SK-N-SH treated with all-trans-retinoic acid at 6 μM for 48 hours (cell line): ENCODE measurements around the gene ABHD4.

ENCODE experiments used
- ARNTL ChIP-seq: fragments of 450-650 bp; formaldehyde crosslinking; IDR thresholded peaks from 2 replicates; pipeline ENCODE4 v1.5.0; 2020; ENCODE audit warnings: low read depth, mild to moderate bottlenecking, moderate library complexity, borderline replicate concordance
- GLIS3 ChIP-seq: fragments of 250-450 bp; sonication (Bioruptor Pico); IDR thresholded peaks from 2 replicates; pipeline ENCODE4 v1.5.0; 2020; ENCODE audit warnings: mild to moderate bottlenecking, moderate library complexity
- ISL1 ChIP-seq: fragments of 250-450 bp; sonication (Bioruptor Pico); IDR thresholded peaks from 2 replicates; pipeline ENCODE4 v2.1.2; 2022; ENCODE audit warnings: mild to moderate bottlenecking, moderate library complexity
- OSR1 ChIP-seq: fragments of 250-450 bp; sonication (Bioruptor Pico); IDR thresholded peaks from 2 replicates; pipeline ENCODE4 v1.8.0; 2022; ENCODE audit warnings: moderate library complexity, mild to moderate bottlenecking, inconsistent platforms
- RARB ChIP-seq: fragments of 250-450 bp; sonication (Bioruptor Pico); IDR thresholded peaks from 2 replicates; pipeline ENCODE4 v1.8.0; 2021; ENCODE audit warnings: mild to moderate bottlenecking, moderate library complexity
- ZFP30 ChIP-seq: fragments of 450-650 bp; formaldehyde crosslinking; IDR thresholded peaks from 2 replicates; pipeline ENCODE4 v1.5.0; 2022; ENCODE audit warnings: mild to moderate bottlenecking, moderate library complexity
- ZNF565 ChIP-seq: fragments of 450-650 bp; formaldehyde crosslinking; conservative IDR thresholded peaks from 2 replicates; pipeline ENCODE4 v1.5.0; 2020; ENCODE audit warnings: low read depth, mild to moderate bottlenecking, moderate library complexity
- TF ChIP-seq, protein P1 (sequence below): fragments of 250-450 bp; sonication (Bioruptor Pico); IDR thresholded peaks from 2 replicates; pipeline ENCODE4 v1.5.1; 2020; ENCODE audit warnings: low read depth, mild to moderate bottlenecking, moderate library complexity
- TF ChIP-seq, protein P2 (sequence below): fragments of 250-450 bp; sonication (Bioruptor Pico); IDR thresholded peaks from 2 replicates; pipeline ENCODE4 v1.8.0; 2020; ENCODE audit warnings: mild to moderate bottlenecking, moderate library complexity, borderline replicate concordance
- TF ChIP-seq, protein P3 (sequence below): fragments of 250-450 bp; sonication (Bioruptor Pico); IDR thresholded peaks from 2 replicates; pipeline ENCODE4 v1.8.0; 2021; ENCODE audit warnings: low read depth, mild to moderate bottlenecking, moderate library complexity, borderline replicate concordance
- TF ChIP-seq, protein P4 (sequence below): fragments of 250-450 bp; sonication (Bioruptor Pico); IDR thresholded peaks from 2 replicates; pipeline ENCODE4 v1.5.1; 2021; ENCODE audit warnings: mild to moderate bottlenecking, moderate library complexity

DNA sequence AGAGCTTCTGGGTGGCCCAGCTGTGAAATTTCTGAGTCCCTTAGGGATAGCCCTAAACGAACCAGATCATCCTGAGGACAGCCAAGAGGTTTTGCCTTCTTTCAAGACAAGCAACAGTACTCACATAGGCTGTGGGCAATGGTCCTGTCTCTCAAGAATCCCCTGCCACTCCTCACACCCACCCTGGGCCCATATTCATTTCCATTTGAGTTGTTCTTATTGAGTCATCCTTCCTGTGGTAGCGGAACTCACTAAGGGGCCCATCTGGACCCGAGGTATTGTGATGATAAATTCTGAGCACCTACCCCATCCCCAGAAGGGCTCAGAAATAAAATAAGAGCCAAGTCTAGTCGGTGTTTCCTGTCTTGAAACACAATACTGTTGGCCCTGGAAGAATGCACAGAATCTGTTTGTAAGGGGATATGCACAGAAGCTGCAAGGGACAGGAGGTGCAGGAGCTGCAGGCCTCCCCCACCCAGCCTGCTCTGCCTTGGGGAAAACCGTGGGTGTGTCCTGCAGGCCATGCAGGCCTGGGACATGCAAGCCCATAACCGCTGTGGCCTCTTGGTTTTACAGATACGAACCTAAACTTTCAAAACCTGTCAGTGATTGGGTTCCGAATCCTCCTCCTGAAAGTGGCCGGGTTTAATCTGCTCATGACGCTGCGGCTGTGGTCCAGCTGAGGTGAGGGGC lies 48.0 kb upstream of the ABHD4 start:
- TF ChIP-seq, protein P1, sequence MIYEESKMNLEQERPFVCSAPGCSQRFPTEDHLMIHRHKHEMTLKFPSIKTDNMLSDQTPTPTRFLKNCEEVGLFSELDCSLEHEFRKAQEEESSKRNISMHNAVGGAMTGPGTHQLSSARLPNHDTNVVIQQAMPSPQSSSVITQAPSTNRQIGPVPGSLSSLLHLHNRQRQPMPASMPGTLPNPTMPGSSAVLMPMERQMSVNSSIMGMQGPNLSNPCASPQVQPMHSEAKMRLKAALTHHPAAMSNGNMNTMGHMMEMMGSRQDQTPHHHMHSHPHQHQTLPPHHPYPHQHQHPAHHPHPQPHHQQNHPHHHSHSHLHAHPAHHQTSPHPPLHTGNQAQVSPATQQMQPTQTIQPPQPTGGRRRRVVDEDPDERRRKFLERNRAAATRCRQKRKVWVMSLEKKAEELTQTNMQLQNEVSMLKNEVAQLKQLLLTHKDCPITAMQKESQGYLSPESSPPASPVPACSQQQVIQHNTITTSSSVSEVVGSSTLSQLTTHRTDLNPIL (CRISPR knock-in tag) = no peak
- no peak for TF ChIP-seq ARNTL (CRISPR knock-in tag)
- no peak for TF ChIP-seq OSR1 (CRISPR knock-in tag)
- TF ChIP-seq, protein P2, sequence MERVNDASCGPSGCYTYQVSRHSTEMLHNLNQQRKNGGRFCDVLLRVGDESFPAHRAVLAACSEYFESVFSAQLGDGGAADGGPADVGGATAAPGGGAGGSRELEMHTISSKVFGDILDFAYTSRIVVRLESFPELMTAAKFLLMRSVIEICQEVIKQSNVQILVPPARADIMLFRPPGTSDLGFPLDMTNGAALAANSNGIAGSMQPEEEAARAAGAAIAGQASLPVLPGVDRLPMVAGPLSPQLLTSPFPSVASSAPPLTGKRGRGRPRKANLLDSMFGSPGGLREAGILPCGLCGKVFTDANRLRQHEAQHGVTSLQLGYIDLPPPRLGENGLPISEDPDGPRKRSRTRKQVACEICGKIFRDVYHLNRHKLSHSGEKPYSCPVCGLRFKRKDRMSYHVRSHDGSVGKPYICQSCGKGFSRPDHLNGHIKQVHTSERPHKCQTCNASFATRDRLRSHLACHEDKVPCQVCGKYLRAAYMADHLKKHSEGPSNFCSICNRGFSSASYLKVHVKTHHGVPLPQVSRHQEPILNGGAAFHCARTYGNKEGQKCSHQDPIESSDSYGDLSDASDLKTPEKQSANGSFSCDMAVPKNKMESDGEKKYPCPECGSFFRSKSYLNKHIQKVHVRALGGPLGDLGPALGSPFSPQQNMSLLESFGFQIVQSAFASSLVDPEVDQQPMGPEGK (CRISPR knock-in tag) = no peak
- TF ChIP-seq ZFP30 (CRISPR knock-in tag) = no peak
- TF ChIP-seq RARB (CRISPR knock-in tag) = no peak
- TF ChIP-seq ISL1 (CRISPR knock-in tag) = no peak
- TF ChIP-seq, protein P3, sequence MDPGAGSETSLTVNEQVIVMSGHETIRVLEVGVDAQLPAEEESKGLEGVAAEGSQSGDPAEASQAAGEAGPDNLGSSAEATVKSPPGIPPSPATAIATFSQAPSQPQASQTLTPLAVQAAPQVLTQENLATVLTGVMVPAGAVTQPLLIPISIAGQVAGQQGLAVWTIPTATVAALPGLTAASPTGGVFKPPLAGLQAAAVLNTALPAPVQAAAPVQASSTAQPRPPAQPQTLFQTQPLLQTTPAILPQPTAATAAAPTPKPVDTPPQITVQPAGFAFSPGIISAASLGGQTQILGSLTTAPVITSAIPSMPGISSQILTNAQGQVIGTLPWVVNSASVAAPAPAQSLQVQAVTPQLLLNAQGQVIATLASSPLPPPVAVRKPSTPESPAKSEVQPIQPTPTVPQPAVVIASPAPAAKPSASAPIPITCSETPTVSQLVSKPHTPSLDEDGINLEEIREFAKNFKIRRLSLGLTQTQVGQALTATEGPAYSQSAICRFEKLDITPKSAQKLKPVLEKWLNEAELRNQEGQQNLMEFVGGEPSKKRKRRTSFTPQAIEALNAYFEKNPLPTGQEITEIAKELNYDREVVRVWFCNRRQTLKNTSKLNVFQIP (CRISPR knock-in tag) = no peak
- no peak for TF ChIP-seq GLIS3 (CRISPR knock-in tag)
- no peak for TF ChIP-seq ZNF565 (CRISPR knock-in tag)
- TF ChIP-seq, protein P4, sequence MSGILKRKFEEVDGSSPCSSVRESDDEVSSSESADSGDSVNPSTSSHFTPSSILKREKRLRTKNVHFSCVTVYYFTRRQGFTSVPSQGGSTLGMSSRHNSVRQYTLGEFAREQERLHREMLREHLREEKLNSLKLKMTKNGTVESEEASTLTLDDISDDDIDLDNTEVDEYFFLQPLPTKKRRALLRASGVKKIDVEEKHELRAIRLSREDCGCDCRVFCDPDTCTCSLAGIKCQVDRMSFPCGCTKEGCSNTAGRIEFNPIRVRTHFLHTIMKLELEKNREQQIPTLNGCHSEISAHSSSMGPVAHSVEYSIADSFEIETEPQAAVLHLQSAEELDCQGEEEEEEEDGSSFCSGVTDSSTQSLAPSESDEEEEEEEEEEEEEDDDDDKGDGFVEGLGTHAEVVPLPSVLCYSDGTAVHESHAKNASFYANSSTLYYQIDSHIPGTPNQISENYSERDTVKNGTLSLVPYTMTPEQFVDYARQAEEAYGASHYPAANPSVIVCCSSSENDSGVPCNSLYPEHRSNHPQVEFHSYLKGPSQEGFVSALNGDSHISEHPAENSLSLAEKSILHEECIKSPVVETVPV (CRISPR knock-in tag) = no peak
